ENCODE data around the gene ADAMTS14.

ADAMTS14 gene

DNA sequence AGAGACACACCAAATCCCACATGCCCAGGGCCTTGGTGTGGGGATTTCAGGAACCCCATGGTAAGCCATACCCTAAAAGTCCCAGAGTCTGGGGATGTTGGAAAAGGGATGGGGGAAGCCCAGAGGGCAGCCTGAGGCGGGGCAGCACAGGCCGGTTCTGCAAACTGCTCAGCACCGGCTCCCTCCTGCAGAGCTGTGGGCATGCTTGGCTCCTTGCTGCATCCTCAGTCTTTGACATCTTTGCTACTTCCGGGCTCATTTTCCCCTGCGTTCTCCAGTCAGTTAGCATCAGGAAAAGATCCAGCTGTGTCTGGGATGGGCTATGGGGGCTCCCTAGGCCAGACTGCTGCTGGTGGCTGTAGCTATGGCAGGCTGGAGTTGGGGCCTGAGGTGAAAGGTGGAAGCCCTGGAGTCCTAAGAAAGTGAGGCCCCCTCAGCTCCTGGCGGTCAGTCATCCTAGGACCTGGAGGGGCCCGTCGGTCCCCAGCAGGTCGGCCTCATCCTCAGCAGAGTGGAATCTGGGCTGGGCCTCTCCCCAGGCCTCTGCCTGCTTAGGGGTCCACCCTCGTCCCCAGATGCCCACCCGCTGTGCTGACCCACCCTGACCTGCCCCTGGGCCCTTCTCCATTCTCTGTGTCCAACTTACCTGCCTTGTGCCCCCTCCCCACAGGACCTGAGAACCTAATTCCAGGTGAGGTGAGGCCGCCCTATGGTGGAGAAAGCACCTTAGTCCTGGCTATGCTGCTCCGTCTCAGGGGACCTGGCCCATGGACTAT is 103.6 kb downstream of the ADAMTS14 start:
- no peak for DNase-seq

DNA sequence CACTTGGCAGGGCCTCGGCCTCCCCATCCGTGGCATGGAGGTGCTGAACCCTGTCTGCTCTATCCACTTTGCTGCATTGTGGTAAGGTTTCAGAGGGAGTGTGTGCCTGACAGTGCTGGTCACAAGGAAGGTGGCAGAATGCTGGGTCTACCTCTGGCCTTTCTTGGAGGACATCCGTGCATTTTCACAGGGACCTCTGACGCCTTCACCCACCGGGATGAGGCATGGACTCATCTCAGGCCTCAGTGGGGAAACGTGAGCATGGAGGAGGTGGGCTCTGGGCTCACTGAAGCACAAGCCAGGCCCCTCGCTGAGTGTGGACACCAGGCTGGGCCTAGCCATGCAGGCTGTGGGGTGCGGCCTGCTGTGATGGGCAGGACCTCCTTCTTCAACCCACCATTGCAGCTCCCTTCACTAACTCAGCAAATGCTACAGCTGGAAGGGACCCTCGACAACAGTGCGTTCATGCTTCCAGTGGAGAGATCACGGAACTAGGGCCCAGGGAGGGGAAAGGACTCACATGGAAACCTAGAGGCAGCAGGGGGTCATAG is 104.2 kb downstream of the ADAMTS14 start:
- DNase-seq = no peak

DNA sequence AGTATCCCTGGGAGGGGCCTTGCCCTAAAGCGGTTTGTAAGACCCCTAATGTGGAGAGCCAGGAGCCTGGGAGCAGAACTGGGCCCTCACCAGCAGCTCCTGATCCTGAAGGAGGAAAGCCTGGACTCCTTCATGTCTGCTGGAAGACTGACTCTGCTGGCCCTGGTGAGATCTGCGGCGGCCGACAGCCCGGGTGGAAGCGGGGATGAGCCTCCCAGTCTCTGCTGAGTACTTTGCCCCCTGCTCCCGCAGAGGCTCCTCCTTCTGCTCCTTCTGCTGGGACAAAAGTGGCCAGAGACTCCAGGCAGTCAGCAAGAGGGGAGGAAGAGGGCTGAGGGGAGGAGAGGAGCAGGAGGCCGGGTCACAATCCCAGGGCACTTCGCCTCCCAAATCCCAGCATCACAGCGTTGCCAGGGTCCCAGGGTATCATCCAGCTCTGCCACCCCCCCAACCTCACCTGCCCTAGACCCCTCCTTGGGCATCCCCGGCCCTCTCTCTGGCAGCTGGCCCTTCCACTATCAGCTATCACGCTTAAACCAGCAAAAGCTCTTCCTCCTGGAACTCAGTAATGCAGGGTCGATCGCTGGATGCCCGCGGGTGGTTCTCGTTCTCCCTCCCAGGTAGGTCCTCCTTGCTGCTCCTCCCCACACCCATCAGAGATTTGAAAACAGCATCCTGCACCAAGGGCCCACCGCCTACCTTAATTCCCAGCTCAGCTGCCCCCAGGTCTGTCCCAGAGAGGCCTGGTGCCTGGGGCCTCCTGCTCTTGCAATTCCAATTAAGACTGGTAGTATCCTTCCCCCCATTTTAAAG is 105.0 kb downstream of the ADAMTS14 start:
- DNase-seq = no peak

DNA sequence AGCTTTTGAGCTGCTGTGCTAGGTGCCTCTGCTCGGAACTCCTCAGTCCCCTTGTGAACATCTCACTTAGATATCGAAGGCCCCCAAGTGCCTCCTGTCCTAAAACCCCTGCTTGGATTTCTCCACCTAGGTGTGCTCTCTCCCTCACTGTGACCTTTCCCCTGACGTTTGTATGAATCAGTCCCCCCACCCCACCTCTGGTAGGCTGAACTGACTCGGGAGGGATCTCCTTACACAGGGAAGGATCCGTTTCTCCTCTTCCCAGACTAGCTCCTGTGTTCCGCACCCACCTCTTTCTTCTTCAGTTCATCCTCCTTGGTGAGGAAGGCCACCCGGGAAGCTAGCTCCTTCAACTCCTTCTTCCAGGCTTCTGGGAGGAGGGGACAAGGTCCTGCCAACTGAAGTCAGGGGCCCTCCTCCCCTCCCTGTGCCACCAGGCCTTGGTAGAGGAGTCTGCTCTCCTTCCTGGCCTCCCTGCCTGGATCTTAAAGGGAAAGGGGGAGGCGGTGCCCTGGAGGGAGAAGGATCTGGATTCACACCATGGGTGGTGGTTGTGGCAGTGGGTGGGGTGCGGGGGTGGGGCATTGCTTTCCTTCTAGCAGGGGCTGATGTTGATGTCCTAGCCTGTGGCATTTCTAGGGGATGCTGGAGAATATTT is 106.1 kb downstream of the ADAMTS14 start:
- DNase-seq = no peak

DNA sequence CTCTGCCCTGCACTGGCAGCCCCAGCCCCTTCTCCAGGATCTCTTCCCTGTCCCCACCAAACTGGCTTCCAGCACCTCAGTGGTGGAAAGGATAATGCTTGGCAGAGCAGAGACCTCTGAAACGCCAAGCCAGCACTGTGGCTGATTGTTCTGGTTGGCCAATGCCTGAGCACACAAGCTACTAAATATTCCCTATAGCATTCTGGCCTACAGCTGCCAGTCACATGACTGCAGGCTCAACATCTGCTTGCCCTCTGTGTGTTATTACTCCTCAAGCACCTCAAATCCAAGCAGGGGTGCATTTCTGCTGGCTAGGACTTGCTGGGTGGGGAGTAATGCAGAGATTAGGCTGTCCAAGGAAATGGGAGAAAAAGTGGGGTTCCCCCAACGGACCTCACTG is 106.8 kb downstream of the ADAMTS14 start:
- DNase-seq = no peak

DNA sequence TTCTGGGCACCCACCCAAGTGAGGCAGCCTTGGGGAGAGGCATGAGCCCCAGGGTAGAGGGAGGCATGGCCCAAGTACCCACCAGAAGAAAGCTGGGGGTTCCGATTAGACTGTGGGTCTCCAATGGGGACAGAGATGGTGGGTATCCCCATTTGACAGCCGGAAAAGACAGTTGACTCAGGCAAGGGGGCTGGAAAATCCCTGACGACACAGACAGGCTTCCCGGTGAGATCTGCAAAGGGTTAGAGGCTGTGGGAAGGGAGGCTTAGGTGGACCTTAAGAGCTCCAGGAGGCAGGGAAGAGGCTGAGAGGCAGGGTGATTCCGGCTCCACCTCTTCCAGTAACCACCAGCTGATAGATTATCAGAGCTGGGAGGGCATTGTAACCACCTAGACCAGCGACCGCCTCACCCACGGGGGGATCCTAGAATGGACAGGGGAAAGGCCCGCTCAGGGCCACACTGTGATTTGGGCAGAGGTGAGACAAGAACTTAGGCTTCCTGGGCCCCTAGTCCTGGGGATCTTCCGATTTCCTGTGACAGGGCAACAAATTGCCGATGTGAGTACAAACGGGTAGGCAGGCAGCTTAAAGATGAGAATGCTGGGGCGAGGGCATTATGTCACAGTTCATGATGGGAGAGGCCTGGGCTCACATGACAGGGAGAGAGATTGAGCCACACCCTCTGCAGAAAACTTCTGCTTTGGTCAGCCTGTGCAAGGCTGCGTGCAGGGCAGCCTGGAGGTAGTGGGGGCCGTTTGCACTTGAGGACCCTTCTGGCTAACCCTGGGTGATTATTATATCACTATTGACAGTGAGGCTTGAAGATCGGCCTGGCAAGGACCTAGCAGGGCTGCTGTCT is 107.4 kb downstream of the ADAMTS14 start:
- no peak for DNase-seq

DNA sequence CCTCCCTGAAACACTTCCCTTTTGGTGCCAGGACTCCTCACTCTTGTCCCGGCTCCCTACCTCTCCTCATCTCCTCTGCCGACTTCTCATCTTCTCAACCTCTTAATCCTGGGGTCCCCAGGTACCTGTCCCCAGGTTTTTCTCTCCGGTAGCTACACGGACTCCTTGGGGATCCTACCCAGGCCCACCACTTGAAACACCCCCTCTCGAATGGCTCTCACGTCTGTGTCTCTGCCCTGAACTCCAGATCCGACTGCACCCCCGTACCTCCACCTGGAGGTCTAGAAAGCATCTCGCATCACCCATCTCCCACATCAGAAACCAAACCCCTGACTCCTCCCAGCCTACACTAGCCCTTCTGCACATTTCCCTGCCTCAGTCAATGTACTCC is 108.1 kb downstream of the ADAMTS14 start:
- no peak for DNase-seq

DNA sequence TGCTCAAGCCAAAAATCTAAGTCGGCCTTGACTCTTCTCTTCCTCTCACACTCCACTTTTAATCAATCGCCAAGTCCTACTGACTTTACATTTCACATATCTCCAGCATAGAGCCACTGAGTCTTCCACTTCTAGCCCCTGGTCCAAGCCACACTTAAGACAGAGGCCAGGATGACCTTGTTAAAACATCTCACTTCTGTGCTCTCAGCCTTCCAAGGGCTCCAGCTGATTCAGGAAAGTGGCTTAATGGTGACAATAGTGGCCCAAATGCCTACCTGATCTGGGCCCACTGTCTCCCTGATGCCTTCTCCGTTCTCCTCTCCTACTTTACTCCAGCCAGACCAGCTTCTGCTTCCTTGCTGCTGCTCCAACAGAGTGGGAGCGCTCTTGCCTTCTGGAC is 108.5 kb downstream of the ADAMTS14 start:
- DNase-seq = no peak

DNA sequence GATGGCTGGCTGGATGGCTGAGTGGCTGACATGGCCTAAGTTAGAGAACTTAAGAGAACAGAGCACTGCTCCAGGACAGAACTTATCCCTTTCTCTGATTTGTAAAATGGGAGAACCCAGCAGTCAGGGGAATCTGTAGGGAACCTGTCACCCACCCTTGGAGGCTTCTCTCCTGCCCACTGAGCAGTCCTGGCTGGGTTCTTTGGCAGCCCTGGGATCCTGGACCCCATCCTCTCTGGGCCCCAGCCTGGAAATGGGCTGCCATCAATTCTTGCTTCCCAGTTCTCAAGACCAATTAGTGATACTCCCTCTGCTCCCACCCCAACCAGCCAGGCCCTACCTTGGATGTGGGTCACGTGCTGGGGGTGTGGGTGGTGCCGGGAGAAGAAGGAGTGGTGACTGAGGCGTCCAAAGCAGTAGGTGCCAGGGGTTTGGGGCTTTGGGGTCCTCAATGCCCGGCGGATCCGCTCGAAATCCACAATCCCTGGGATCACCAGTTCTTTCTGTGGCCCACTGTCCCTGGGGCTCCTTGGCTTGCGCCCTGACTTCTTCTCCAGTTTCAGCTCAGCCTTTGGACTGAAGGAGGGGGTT is 109.2 kb downstream of the ADAMTS14 start:
- DNase-seq = no peak

DNA sequence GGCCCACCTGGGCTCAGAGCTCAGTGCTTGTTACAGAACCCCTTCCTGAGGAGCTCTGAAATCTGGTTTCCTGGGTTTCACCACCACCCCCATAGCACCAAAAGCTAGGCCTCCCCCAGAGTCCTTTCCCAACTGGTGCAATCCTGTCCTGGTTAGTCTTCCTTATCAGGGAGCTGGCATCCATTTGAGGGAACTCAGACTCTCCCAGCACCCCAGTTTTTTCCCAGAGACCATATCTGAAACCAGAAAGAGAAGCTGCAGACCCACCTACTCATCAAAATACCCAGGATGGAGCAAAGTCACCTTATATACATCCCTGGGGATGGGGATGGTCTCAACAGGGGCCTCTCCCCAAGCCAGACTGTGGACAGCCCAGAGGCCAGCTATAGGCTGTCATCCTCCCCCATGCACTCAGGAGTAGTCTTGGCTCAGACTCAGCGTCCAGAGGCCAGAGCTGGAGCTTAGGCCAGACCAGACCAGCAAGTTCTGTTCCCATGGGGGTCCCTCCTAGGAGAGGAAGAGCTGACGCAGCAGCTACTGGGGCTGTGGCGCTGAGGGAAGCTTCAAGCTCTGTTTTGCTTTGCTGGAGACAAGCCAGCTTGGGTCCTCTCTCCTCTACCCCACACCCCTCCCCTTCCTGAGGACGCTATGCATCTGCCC is 109.9 kb downstream of the ADAMTS14 start:
- no peak for DNase-seq

DNA sequence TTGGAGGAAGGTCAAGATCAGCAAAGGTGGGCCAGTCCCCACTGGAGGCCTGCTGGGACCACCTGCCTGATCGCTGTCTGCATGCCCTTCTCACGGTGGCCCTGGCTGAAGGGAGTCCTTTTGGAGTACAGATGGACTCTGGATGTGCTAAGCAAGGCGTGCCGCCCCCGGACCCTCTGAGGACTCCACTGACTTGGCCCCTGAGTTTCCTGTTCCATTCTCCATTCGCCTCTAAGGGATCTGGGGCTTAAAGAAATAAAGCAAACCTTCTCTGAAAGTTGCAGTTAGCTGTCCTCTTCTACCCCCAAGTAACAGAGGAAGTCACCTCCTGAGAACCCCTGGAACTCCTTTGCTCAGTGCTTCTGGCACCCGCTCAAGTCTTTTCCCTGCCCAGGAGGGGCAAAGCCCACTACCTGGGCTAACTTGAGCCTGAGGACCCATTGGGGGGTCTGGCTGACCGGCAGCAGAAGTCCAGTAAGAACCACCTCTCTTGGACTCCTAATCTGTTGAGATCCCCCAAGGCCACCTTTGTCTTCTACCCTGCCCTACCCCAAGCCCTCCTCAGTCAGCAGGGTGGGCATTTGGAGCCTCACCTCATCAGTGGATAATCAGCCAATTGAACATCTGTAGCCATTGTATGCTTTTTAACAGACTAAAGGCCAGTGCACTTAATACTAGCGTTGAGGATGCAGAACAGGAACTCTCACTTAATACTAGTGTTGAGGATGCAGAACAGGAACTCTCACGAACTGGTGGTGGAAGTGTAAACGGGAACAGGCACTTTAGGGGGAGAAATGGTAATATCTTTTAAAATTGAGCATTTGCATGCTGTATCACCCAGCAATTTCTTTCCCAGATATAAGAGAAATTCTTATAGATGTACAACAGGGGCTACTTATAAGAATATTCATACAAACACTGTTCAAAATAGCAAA is 110.7 kb downstream of the ADAMTS14 start:
- DNase-seq = no peak

DNA sequence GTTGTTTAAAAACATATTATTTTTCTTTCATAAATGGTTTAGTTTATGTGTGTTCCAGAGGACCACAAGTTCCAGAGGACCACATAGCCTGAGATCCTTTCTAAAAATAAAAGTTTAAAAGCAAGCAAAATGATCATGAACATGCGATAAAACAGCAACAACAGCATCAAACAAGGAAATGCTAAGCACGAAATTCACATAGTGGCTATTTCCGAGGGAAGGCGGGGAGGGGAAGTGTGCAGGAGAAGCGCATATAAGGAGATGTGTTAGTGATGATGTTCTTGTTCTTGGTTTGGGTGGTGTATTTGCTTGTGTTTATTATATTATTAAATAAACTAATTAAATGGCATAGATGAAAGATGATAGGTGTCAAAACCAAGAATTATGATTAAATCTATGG is 111.7 kb downstream of the ADAMTS14 start:
- DNase-seq = no peak

DNA sequence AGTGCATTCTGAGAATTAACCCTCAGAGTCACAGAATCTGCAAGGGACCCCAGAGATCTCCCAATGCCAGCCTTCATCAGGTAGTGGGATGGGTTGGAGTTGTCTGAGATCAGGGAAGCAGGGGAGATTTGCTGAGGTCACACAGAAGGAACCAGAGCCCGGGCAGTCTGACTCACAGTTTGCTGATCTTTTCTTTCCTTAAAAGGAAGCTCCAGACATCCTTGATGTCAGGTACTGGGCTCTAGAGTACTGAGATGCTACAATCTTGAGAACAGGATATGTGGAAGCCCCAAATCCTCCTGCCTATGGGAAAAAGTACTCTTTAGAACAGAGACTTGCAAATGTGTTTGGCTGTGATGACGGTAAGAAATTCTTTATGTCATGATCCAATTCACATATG is 112.2 kb downstream of the ADAMTS14 start:
- no peak for DNase-seq

DNA sequence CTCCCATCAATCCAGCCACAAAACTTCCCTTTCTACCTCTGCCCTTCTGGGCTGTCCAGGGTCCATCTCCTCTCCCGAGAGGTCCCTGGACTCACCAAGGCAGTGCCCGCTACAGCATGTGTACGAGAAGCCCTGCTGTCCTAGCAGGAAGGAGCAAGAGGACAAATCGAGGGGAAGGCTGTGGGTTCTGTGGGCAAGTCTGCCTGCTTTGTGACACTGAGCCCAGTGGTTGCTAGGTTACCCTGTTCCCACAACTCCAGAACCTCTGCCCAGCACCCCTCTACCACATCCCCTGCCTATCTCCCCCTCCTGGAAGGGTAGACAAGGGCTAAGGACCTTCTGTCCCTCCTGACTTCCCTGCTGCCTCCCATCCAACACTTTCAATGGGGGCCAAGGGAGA is 112.9 kb downstream of the ADAMTS14 start, which contains the start of gene TBATA:
TBATA (minus strand) TSS at position 188 of the 400 bp plus-strand sequence. CDS start 1,998 bp downstream, outside the sequence.
- DNase-seq = no peak

DNA sequence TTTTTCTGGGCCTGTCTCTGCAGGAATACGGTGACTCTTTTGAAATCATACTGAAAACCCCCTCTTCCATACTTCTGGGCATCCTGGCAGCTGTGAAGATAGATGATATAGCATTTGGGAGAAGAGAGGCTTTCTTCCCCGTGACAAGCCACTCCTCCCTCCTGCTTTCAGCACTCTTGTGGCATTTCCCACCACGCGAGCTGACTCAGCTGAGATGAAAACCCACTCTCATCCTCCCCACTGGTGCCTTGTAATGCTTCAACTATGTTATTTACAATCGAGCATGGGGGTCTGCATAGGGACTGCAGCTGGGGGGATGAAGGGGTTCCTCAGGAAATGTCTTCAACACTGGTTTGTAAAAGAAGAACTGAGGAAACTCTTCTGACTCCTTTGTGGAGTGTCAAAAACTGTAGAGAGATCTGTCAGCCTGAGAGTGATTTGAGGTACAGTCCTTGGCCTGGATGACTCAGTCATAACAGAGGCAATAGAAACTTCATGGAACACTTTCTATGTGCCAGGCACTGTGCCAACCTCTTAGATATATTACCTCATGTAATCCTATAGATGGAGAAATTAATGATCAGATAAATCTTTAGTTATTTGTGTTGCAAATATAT is 114.6 kb downstream of the ADAMTS14 start:
- no peak for DNase-seq

DNA sequence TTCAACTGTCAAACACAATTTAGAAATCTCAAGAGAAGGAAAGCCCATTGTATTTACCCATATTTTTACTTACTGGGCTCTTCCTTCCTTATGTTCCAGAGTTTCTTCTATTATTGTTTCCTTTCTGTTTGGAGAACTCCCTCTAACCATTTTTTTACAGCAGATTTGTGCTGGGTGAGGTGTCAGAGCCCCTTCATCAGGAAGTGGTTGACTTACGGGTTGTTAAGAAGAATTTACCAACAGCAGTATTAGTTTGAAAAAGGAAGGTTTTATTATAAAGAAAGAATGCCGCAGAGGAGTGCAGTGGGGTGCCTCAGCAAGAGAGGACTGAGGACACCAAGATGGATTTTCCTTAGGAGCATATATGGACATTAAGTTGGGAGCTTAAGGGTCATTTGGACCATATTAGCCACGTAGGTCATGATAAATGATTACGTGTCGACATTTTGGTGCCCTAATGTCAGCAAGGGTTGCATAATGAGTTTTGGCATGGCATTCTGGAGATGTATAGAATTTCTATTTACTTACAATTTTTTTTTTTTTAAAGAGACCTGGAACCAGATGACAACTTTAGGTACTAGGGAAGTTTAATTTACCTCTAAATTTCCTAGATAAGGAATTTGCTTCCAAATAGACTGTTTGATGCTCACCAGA is 119.2 kb downstream of the ADAMTS14 start:
- DNase-seq = no peak

DNA sequence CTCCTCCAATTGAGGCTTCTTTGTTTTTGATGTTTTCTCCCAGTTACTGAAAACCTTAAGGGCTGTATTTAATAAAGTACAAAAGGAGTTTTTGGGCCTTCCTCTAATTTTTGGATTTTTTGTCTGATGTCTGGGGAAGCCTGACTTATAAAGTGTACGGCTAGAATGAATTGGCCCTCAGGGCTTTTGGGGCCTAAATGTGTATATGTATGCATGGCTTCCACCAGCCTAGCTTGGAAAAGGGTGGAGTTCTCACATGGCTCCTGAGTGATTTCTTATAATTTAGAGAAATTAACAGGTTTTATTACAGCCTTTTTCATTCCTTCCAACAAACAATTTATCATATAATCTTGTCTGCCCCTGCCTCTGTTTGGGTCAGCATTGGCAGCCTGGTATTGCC is 123.3 kb downstream of the ADAMTS14 start:
- DNase-seq = no peak

DNA sequence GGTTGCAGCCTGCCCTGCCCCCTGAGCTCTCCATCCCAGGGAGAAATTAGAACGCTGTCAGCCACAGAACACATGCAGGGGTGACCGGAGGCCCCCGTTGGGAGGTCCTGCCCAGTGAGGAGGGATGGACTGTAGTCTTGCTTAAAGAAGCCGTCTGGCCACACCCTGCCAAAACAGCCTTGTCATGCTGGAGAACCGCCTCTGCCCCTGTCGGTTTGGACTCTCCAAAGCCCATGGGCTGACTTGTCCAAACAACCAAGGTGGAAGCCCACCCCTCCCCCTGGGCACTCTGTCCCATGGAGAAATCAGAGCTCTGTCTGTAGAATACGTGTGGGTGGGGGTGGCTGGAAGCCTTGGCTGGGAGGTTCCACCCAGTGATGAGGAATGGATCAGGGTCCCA is 125.5 kb downstream of the ADAMTS14 start:
- no peak for DNase-seq

DNA sequence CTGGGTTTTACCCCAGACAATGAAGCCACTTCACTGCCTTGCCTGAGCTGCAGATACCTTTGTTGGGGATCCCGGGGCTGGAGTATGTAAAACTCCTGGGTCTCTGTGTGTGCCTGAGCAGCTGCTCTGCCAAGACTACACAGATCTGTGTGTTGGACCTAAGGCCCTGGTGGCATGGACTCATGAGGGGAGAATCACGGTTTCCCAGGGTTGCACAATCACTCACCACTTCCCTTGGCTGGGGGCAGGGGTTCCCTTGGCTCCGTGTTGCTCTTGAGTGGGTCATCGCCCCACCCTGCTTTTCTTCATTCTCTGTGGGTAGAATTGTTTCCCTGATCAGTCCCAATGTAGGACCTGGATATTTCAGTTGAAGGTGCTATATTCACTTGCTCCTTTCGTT is 126.8 kb downstream of the ADAMTS14 start:
- no peak for DNase-seq

Data from NCI-H526 treated with DMSO at 0.1 percent for 48 hours (cell line).